Liver (tissue), 9 donors: ENCODE data around the gene OSBPL1A. TPM values are rescaled to one million over a fixed set of nuclear protein-coding genes. Genes with fewer than 3 reads are reported as not detected.

Experiments used
- DNase-seq: peaks from one replicate; pipeline ENCODE4 v3.0.0-alpha.2; 2017; ENCODE audit warnings: low spot score
- H3K27ac ChIP-seq, 2 donors: one replicate each; pipeline ENCODE4 v1.7.0; 2013; ENCODE audit warnings: inconsistent platforms in 2 of 2, low read length in 2 of 2, control low read depth in 1 of 2, low read depth in 1 of 2, mild to moderate bottlenecking in 1 of 2
- H3K27me3 ChIP-seq, 4 donors: one replicate each; pipeline versions ENCODE4 v1.6.1 to v1.7.0; 2013; ENCODE audit warnings: low read length in 3 of 4, inconsistent platforms in 1 of 4, mild to moderate bottlenecking in 1 of 4, moderate library complexity in 1 of 4; ENCODE audit not compliant: control insufficient read depth in 4 of 4, insufficient read depth in 4 of 4
- H3K36me3 ChIP-seq, 4 donors: one replicate each; pipeline versions ENCODE4 v1.6.1 to v1.7.0; 2013; ENCODE audit warnings: low read length in 3 of 4, mild to moderate bottlenecking in 3 of 4, low read depth in 1 of 4, moderate library complexity in 1 of 4; ENCODE audit not compliant: control insufficient read depth in 4 of 4, insufficient read depth in 3 of 4
- H3K4me1 ChIP-seq, 4 donors: one replicate each; pipeline versions ENCODE4 v1.6.1 to v1.7.0; 2013; ENCODE audit warnings: low read length in 3 of 4, mild to moderate bottlenecking in 3 of 4, moderate library complexity in 1 of 4; ENCODE audit not compliant: control insufficient read depth in 4 of 4, insufficient read depth in 4 of 4
- H3K4me3 ChIP-seq, 3 donors: one replicate each; pipeline versions ENCODE4 v1.6.1 to v1.7.0; 2013; ENCODE audit warnings: low read length in 3 of 3, control low read depth in 1 of 3, low read depth in 1 of 3, mild to moderate bottlenecking in 1 of 3
- H3K9ac ChIP-seq, 2 donors: one replicate each; pipeline ENCODE4 v1.7.0; 2013; ENCODE audit warnings: low read length in 2 of 2, mild to moderate bottlenecking in 2 of 2, moderate library complexity in 2 of 2, control low read depth in 1 of 2, low read depth in 1 of 2
- H3K9me3 ChIP-seq, 4 donors: one replicate each; pipeline versions ENCODE4 v1.6.1 to v1.7.0; 2013; ENCODE audit warnings: low read length in 3 of 4; ENCODE audit not compliant: control insufficient read depth in 4 of 4
- ATF3 ChIP-seq: IDR thresholded peaks from 2 replicates; pipeline ENCODE4 v1.6.1; 2016; ENCODE audit warnings: antibody characterized with exemption
- CTCF ChIP-seq: fragments of 150-350 bp; IDR thresholded peaks from 2 replicates; pipeline ENCODE4 v1.5.1; 2017; ENCODE audit warnings: improper control_type of control experiment, low read depth, low read length; ENCODE audit not compliant: missing input control
- EGR1 ChIP-seq, 2 donors: IDR thresholded peaks; 2 replicates each; pipeline ENCODE4 v1.6.1; 2016 to 2018; ENCODE audit warnings: antibody characterized with exemption in 2 of 2, low read depth in 2 of 2
- FOXA1 ChIP-seq: IDR thresholded peaks from 2 replicates; pipeline ENCODE4 v1.6.1; 2016; ENCODE audit warnings: antibody characterized with exemption
- FOXA2 ChIP-seq: IDR thresholded peaks from 2 replicates; pipeline ENCODE4 v1.6.1; 2016; ENCODE audit warnings: antibody characterized with exemption
- GABPA ChIP-seq, 2 donors: IDR thresholded peaks in 1 of 2; conservative IDR thresholded peaks in 1 of 2; 2 replicates each; pipeline ENCODE4 v1.6.1; 2016; ENCODE audit warnings: antibody characterized with exemption in 2 of 2, mild to moderate bottlenecking in 1 of 2, moderate library complexity in 1 of 2
- HNF4A ChIP-seq, 2 donors: conservative IDR thresholded peaks; 2 replicates each; pipeline ENCODE4 v1.6.1; 2016; ENCODE audit warnings: antibody characterized with exemption in 2 of 2, mild to moderate bottlenecking in 2 of 2
- HNF4G ChIP-seq: IDR thresholded peaks from 2 replicates; pipeline ENCODE4 v1.6.1; 2016; ENCODE audit warnings: antibody characterized with exemption
- JUND ChIP-seq, 2 donors: IDR thresholded peaks; 2 replicates each; pipeline ENCODE4 v1.6.1; 2016; ENCODE audit warnings: antibody characterized with exemption in 2 of 2
- RAD21 ChIP-seq, 2 donors: IDR thresholded peaks; 2 replicates each; pipeline ENCODE4 v1.6.1; 2016; ENCODE audit warnings: antibody characterized with exemption in 2 of 2, mild to moderate bottlenecking in 2 of 2
- RXRA ChIP-seq, 2 donors: IDR thresholded peaks; 2 replicates each; pipeline ENCODE4 v1.6.1; 2017 to 2018; ENCODE audit warnings: antibody characterized with exemption in 2 of 2, mild to moderate bottlenecking in 1 of 2
- SP1 ChIP-seq: IDR thresholded peaks from 2 replicates; pipeline ENCODE4 v1.6.1; 2018; ENCODE audit warnings: antibody characterized with exemption, mild to moderate bottlenecking
- TAF1 ChIP-seq: conservative IDR thresholded peaks from 2 replicates; pipeline ENCODE4 v1.6.1; 2016; ENCODE audit warnings: antibody characterized with exemption, mild to moderate bottlenecking
- ZBTB33 ChIP-seq: IDR thresholded peaks from 2 replicates; pipeline ENCODE4 v1.6.1; 2016; ENCODE audit warnings: antibody characterized with exemption
- WGBS: extraction: QIAGEN DNeasy Blood & Tissue Kit; methylation state at CpG from one replicate; pipeline ENCODE4 v1.1.7; 2013; 5-methylcytosine and 5-hydroxymethylcytosine counted together
- polyA plus RNA-seq, 2 donors: library from polyadenylated mRNA; stranded (reverse) in 1 of 2; unstranded in 1 of 2; fragments of 200-250 nt in 1 of 2; fragments of >200 nt in 1 of 2; fragmentation: Nextera tagmentation in 1 of 2; extraction: Ambion mirVana in 1 of 2; gene quantifications; one replicate each; pipeline versions ENCODE4 v1.2.1 to v1.2.3, GENCODE V29; 2013 to 2015
- total RNA-seq, 2 donors: library from RNA; depleted of rRNA; stranded (reverse); fragments of >200 nt; gene quantifications; one replicate each; pipeline ENCODE4 v1.2.3, GENCODE V29; 2014
- TF ChIP-seq, protein P1 (sequence below): IDR thresholded peaks from 2 replicates; pipeline ENCODE4 v1.6.1; 2016; ENCODE audit warnings: antibody characterized with exemption, mild to moderate bottlenecking
- donor health status: healthy.
- donor health status: healthy.
- donor health status: healthy.
- donor health status: healthy.
- donor health status: healthy.

The OSBPL1A gene
- total and polyA plus RNA-seq, 4 donors: 5.4 to 12.6 (median 8.9) TPM

GRCh38 chr18:24344509-24344908 is 53.1 kb downstream of the OSBPL1A start:
- no peak for DNase-seq
- TF ChIP-seq SP1 (no peak), EGR1 (IDR thresholded peaks at IDR 0.05; ENCODE audit: low read depth in 2 of 2) (no peak), GABPA (IDR thresholded peaks at IDR 0.05 in 1 of 2, conservative IDR thresholded peaks at IDR 0.05 in 1 of 2) (no peak), CTCF (no peak), JUND (IDR thresholded peaks at IDR 0.05) (no peak), FOXA2 (no peak), ATF3 (no peak), FOXA1 (no peak), HNF4A (conservative IDR thresholded peaks at IDR 0.05) (no peak), ZBTB33 (no peak)
- TF ChIP-seq, protein P1, sequence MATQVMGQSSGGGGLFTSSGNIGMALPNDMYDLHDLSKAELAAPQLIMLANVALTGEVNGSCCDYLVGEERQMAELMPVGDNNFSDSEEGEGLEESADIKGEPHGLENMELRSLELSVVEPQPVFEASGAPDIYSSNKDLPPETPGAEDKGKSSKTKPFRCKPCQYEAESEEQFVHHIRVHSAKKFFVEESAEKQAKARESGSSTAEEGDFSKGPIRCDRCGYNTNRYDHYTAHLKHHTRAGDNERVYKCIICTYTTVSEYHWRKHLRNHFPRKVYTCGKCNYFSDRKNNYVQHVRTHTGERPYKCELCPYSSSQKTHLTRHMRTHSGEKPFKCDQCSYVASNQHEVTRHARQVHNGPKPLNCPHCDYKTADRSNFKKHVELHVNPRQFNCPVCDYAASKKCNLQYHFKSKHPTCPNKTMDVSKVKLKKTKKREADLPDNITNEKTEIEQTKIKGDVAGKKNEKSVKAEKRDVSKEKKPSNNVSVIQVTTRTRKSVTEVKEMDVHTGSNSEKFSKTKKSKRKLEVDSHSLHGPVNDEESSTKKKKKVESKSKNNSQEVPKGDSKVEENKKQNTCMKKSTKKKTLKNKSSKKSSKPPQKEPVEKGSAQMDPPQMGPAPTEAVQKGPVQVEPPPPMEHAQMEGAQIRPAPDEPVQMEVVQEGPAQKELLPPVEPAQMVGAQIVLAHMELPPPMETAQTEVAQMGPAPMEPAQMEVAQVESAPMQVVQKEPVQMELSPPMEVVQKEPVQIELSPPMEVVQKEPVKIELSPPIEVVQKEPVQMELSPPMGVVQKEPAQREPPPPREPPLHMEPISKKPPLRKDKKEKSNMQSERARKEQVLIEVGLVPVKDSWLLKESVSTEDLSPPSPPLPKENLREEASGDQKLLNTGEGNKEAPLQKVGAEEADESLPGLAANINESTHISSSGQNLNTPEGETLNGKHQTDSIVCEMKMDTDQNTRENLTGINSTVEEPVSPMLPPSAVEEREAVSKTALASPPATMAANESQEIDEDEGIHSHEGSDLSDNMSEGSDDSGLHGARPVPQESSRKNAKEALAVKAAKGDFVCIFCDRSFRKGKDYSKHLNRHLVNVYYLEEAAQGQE: no peak
- no peaks in the 10 kb centered on the region for H3K4me1 ChIP-seq
- no peak overlapping the region for H3K9ac ChIP-seq
- H3K27ac ChIP-seq: no peak overlapping the region
- 97% methylated on average over 6 of the region's 6 CpGs for WGBS
- H3K36me3 ChIP-seq: no peaks in the 10 kb centered on the region
- H3K4me3 ChIP-seq: no peak overlapping the region
- no peaks in the 10 kb centered on the region for H3K9me3 ChIP-seq
- H3K27me3 ChIP-seq: no peaks in the 10 kb centered on the region

GRCh38 chr18:24342347-24342746 is 55.3 kb downstream of the OSBPL1A start:
- Histone ChIP-seq H3K36me3 (no peaks in the 10 kb centered on the region), H3K27ac (no peak overlapping the region), H3K9ac (no peak overlapping the region), H3K27me3 (no peaks in the 10 kb centered on the region), H3K4me1 (no peaks in the 10 kb centered on the region), H3K9me3 (no peaks in the 10 kb centered on the region), H3K4me3 (no peak overlapping the region)
- WGBS: 85% methylated on average over 3 of the region's 3 CpGs
- DNase-seq: no peak
- TF ChIP-seq GABPA (IDR thresholded peaks at IDR 0.05 in 1 of 2, conservative IDR thresholded peaks at IDR 0.05 in 1 of 2) (no peak), ZBTB33 (no peak), FOXA2 (no peak), ATF3 (no peak), HNF4G (no peak), TAF1 (no peak), JUND (IDR thresholded peaks at IDR 0.05) (no peak), RAD21 (IDR thresholded peaks at IDR 0.05) (no peak), CTCF (no peak), RXRA (IDR thresholded peaks at IDR 0.05) (no peak)
- TF ChIP-seq, protein P1: no peak
